ENCODE data around the gene POLD1.

The POLD1 gene

GRCh38 chr19:50466706-50467039 is 82.5 kb downstream of the POLD1 start:
- DNase-seq (ENCODE audit: low read depth in 2 of 2): no peak

GRCh38 chr19:50467566-50467965 is 83.4 kb downstream of the POLD1 start:
- no peak for DNase-seq (ENCODE audit: low read depth in 2 of 2)
